Natural killer cell (primary cell): ENCODE measurements around the gene ZNF490. TPM values are rescaled to one million over a fixed set of nuclear protein-coding genes. Genes with fewer than 3 reads are reported as not detected.
A peak's percentile ranks its signal among the peaks of the same experiment; 100 is the strongest.

Experiments used
- ATAC-seq, 3 donors: fragments of 150-1000 bp in 2 of 3; fragments of 200-7000 bp in 1 of 3; cut with Tn5 transposase; 1 replicate in 1 of 3; 2 replicates in 2 of 3; pipeline ENCODE4 v1.10.0; 2021; ENCODE audit warnings: mild to moderate bottlenecking in 2 of 3, moderate library complexity in 2 of 3
- DNase-seq, 2 donors: peaks; one replicate each; pipeline versions ENCODE4 v3.0.0 to v3.0.0-alpha.2; 2013 to 2021; ENCODE audit warnings: mixed read lengths in 1 of 2
- H3K27ac ChIP-seq: one replicate; pipeline ENCODE4 v1.5.1; 2013; ENCODE audit warnings: mild to moderate bottlenecking, low read length
- H3K27me3 ChIP-seq: one replicate; pipeline ENCODE4 v1.6.1; 2013; ENCODE audit warnings: low read length; ENCODE audit not compliant: control insufficient read depth, insufficient read depth
- H3K36me3 ChIP-seq: one replicate; pipeline ENCODE4 v1.6.1; 2013; ENCODE audit warnings: low read length; ENCODE audit not compliant: control insufficient read depth, insufficient read depth
- H3K4me1 ChIP-seq: one replicate; pipeline ENCODE4 v1.6.1; 2013; ENCODE audit warnings: low read length; ENCODE audit not compliant: control insufficient read depth, insufficient read depth
- H3K4me3 ChIP-seq: one replicate; pipeline ENCODE4 v1.5.1; 2013; ENCODE audit warnings: low read length
- H3K9me3 ChIP-seq: one replicate; pipeline ENCODE4 v1.6.1; 2013; ENCODE audit warnings: low read length; ENCODE audit not compliant: control insufficient read depth, insufficient read depth
- H3K27ac Mint-ChIP-seq, 2 donors: one replicate each; pipeline ENCODE4 v1.8.0; 2022; ENCODE audit warnings: mild to moderate bottlenecking in 2 of 2, mixed read lengths in 2 of 2, moderate library complexity in 1 of 2
- H3K27me3 Mint-ChIP-seq, 2 donors: one replicate each; pipeline ENCODE4 v1.8.0; 2022; ENCODE audit warnings: low read depth in 2 of 2, mixed read lengths in 2 of 2
- H3K36me3 Mint-ChIP-seq: one replicate; pipeline ENCODE4 v1.8.0; 2022; ENCODE audit warnings: mixed read lengths
- H3K4me1 Mint-ChIP-seq, 2 donors: one replicate each; pipeline ENCODE4 v1.8.0; 2022; ENCODE audit warnings: mixed read lengths in 2 of 2
- H3K4me3 Mint-ChIP-seq: one replicate; pipeline ENCODE4 v1.8.0; 2022; ENCODE audit warnings: mild to moderate bottlenecking, moderate library complexity, mixed read lengths
- H3K9me3 Mint-ChIP-seq, 2 donors: one replicate each; pipeline ENCODE4 v1.8.0; 2022; ENCODE audit warnings: mixed read lengths in 2 of 2
- WGBS: methylation state at CpG from one replicate; pipeline ENCODE4 v1.1.7; 2013; ENCODE audit warnings: missing lambda C conversion rate; ENCODE audit not compliant: insufficient coverage; 5-methylcytosine and 5-hydroxymethylcytosine counted together
- intact Hi-C: fragments of 100-400 bp; cut with micrococcal nuclease; formaldehyde crosslinking; loops from one replicate; pipeline ENCODE4 v1.14.2; 2022
- total RNA-seq, 4 donors: library from RNA; stranded (reverse); fragments of 120-200 nt in 1 of 4; gene quantifications; one replicate each; pipeline versions ENCODE4 v1.2.3 to v1.2.4, GENCODE V29; 2013 to 2022
- TF ChIP-seq, protein P1 (sequence below): fragments of 200-600 bp; IDR thresholded peaks from one replicate; pipeline ENCODE4 v1.8.0; 2022; ENCODE audit warnings: antibody characterized with exemption

Gene ZNF490
- total RNA-seq, 3 donors from 2014 or later (not counting 1 experiment from before 2014, with no cell fraction given), result 12.0 to 21.4 (median 20.9) TPM

DNA sequence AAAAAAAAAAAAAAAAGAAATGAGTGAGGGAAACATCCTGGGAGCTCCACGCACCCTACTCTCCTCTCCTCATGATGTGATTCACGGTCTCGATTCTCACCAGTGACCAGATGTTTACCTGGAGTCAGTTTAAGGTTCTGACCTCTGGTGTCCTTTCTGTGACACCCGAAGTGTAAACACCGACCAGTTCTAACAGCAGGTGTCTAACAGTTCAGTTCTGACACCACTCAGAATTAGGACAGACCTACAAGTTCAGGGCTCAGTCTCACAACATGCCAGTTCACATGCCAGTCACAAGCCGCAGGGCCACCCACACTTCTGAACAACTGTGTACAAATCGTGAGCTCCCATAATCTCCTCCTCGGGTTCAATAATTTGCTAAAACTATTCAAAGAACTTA lies 65.3 kb downstream of the ZNF490 start:
- Histone ChIP-seq H3K4me3 (no peak overlapping the region), H3K4me1 (peaks cover 24% of the 10 kb centered on the region), H3K27me3 (no peaks in the 10 kb centered on the region), H3K9me3 (no peaks in the 10 kb centered on the region), H3K27ac (no peak overlapping the region), H3K36me3 (peaks cover 6% of the 10 kb centered on the region)
- H3K4me3 Mint-ChIP-seq, result peak overlapping the region; percentile 50
- WGBS, result 93% methylated on average over 8 of the region's 8 CpGs
- H3K27ac Mint-ChIP-seq, result peak overlapping the region; percentile 86 to 90
- intact Hi-C loops, result no loop called here
- H3K9me3 Mint-ChIP-seq, result no peaks in the 10 kb centered on the region
- H3K36me3 Mint-ChIP-seq, result no peaks in the 10 kb centered on the region
- H3K4me1 Mint-ChIP-seq, result peaks cover 57 to 60% of the 10 kb centered on the region in 2 donors
- ATAC-seq (no peak), DNase-seq (no peak)
- TF ChIP-seq, protein P1, sequence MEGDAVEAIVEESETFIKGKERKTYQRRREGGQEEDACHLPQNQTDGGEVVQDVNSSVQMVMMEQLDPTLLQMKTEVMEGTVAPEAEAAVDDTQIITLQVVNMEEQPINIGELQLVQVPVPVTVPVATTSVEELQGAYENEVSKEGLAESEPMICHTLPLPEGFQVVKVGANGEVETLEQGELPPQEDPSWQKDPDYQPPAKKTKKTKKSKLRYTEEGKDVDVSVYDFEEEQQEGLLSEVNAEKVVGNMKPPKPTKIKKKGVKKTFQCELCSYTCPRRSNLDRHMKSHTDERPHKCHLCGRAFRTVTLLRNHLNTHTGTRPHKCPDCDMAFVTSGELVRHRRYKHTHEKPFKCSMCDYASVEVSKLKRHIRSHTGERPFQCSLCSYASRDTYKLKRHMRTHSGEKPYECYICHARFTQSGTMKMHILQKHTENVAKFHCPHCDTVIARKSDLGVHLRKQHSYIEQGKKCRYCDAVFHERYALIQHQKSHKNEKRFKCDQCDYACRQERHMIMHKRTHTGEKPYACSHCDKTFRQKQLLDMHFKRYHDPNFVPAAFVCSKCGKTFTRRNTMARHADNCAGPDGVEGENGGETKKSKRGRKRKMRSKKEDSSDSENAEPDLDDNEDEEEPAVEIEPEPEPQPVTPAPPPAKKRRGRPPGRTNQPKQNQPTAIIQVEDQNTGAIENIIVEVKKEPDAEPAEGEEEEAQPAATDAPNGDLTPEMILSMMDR, result no peak
- H3K27me3 Mint-ChIP-seq, result no peaks in the 10 kb centered on the region

DNA sequence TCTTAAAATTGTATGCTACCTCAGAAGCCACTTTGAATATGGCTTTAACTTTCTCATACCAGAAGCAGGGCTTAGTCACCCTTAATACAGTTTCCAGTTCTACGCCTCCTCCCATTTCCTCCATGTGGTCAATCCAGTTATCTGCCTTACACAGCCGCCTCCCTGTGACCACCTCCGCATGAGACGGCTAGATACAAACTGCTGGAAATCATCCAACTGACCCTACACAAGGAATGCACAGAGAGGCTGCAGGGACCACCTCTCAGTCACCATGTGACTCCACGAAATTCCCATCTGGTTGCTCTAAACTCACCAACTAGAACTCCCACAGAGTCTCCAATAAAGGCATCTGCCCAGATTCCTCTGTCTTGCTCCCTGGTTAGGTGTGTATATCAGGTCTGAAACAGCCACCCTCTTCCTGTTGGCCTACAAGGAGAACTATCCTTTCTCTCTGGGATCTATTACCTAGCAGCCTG lies 66.2 kb downstream of the ZNF490 start:
- H3K36me3 ChIP-seq, result peaks cover 6% of the 10 kb centered on the region
- TF ChIP-seq, protein P1, result no peak
- H3K27ac Mint-ChIP-seq, result peak overlapping the region; percentile 86 to 90

DNA sequence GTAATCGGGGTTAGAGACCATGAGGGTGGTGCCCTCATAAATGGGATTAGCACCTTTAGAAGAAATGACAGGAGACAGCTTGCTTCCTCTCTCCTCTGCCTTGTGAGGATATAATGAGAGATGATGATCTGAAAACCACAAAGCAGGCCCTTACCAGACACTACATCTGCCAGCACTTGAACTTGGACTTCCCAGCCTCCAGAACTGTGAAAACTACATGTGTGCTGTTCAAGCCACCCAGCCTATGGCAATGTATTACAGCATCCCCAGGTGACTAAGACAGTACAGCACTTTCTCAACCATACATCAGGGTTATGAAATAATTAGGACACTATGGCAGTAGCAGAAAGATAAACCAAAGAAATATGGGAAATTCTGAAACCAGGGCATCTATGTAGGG lies 66.8 kb downstream of the ZNF490 start:
- Histone ChIP-seq H3K4me3 (no peak overlapping the region), H3K27ac (no peak overlapping the region), H3K27me3 (no peaks in the 10 kb centered on the region), H3K36me3 (peaks cover 6% of the 10 kb centered on the region), H3K9me3 (no peaks in the 10 kb centered on the region), H3K4me1 (peaks cover 11% of the 10 kb centered on the region)
- H3K36me3 Mint-ChIP-seq, result no peaks in the 10 kb centered on the region
- H3K27me3 Mint-ChIP-seq, result no peaks in the 10 kb centered on the region
- H3K9me3 Mint-ChIP-seq, result no peaks in the 10 kb centered on the region
- peak overlapping the region; percentile 74 for H3K4me3 Mint-ChIP-seq
- H3K4me1 Mint-ChIP-seq, result peaks cover 49 to 51% of the 10 kb centered on the region in 2 donors
- TF ChIP-seq, protein P1, result no peak
- DNase-seq, result no peak
- intact Hi-C loops, result no loop called here
- peak in 2 of 3 donors; percentile 69 to 75 for ATAC-seq
- peak overlapping the region; percentile 86 to 90 for H3K27ac Mint-ChIP-seq
- 83% methylated on average over 1 of the region's 1 CpG for WGBS

More for the DNA sequence above, 66.2 kb downstream of the ZNF490 start:
- Mint-ChIP-seq H3K9me3 (no peaks in the 10 kb centered on the region), H3K36me3 (no peaks in the 10 kb centered on the region), H3K4me1 (peaks cover 54 to 57% of the 10 kb centered on the region in 2 donors), H3K27me3 (no peaks in the 10 kb centered on the region), H3K4me3 (peak overlapping the region; percentile 74)
- intact Hi-C loops, result no loop called here
- Histone ChIP-seq H3K4me1 (peaks cover 15% of the 10 kb centered on the region), H3K4me3 (no peak overlapping the region), H3K9me3 (no peaks in the 10 kb centered on the region), H3K27ac (no peak overlapping the region), H3K27me3 (no peaks in the 10 kb centered on the region)
- DNase-seq, result no peak
- WGBS, result 30% methylated on average over 5 of the region's 5 CpGs
- ATAC-seq, result peak in 2 of 3 donors; percentile 34 to 47

Other genes with a start within 250 kb of the ZNF490 start
- gene ZNF442, start 245.1 kb downstream of the ZNF490 start, total RNA-seq, result 1 to 10 TPM; 1.4 to 3.4 (median 2.8) TPM
- gene ZNF799, start 209.5 kb downstream of the ZNF490 start, total RNA-seq, result 1 to 10 TPM; 2.8 to 7.5 (median 4.6) TPM
- 1 to 10 TPM; 3.5 to 6.1 (median 3.9) TPM for gene ZNF443, start 169.8 kb downstream of the ZNF490 start, total RNA-seq
- gene ZNF709, start 126.0 kb downstream of the ZNF490 start, total RNA-seq, result 1 to 10 TPM; 4.1 to 4.7 (median 4.1) TPM
- 10 to 100 TPM; 22.0 to 27.1 (median 23.3) TPM for gene ZNF564, start 59.3 kb downstream of the ZNF490 start, total RNA-seq
- 10 to 100 TPM; 52.6 to 62.0 (median 56.5) TPM for gene ZNF791, start 107 bp upstream of the ZNF490 start, total RNA-seq
- gene MAN2B1, start 55.9 kb upstream of the ZNF490 start, total RNA-seq, result 100 to 1,000 TPM; 107 to 118 (median 112) TPM
- 10 to 100 TPM; 17.0 to 25.8 (median 25.1) TPM for gene WDR83, start 56.0 kb upstream of the ZNF490 start, total RNA-seq
- 100 to 1,000 TPM; 143 to 193 (median 145) TPM for gene DHPS, start 71.1 kb upstream of the ZNF490 start, total RNA-seq
- not detected for gene GNG14, start 77.2 kb upstream of the ZNF490 start, total RNA-seq
- gene FBXW9, start 85.8 kb upstream of the ZNF490 start, total RNA-seq, result 1 to 10 TPM; 2.2 to 3.2 (median 2.9) TPM
- gene TNPO2, start 113.1 kb upstream of the ZNF490 start, total RNA-seq, result 10 to 100 TPM; 56.8 to 66.6 (median 58.2) TPM
- 100 to 1,000 TPM; 217 to 228 (median 219) TPM for gene TRIR, start 123.9 kb upstream of the ZNF490 start, total RNA-seq
- gene GET3, start 126.7 kb upstream of the ZNF490 start, total RNA-seq, result 10 to 100 TPM; 42.2 to 51.3 (median 44.2) TPM
- gene BEST2, start 141.0 kb upstream of the ZNF490 start, total RNA-seq, result not detected
- 10 to 100 TPM; 13.3 to 15.3 (median 13.9) TPM for gene HOOK2, start 164.7 kb upstream of the ZNF490 start, total RNA-seq
- 100 to 1,000 TPM; 781 to 903 (median 859) TPM for gene JUNB, start 180.7 kb upstream of the ZNF490 start, total RNA-seq
- gene PRDX2, start 191.0 kb upstream of the ZNF490 start, total RNA-seq, result 10 to 100 TPM; 28.8 to 67.1 (median 66.9) TPM
- gene THSD8, start 191.3 kb upstream of the ZNF490 start, total RNA-seq, result 1 to 10 TPM; 1.7 to 2.8 (median 2.2) TPM
- gene RNASEH2A, start 195.8 kb upstream of the ZNF490 start, total RNA-seq, result 1 to 10 TPM; 6.6 to 8.7 (median 7.4) TPM
- gene RTBDN, start 223.8 kb upstream of the ZNF490 start, total RNA-seq, result not detected
- gene MAST1, start 227.7 kb upstream of the ZNF490 start, total RNA-seq, result under 1 TPM in 2 of 3 donors, not detected in 1; 0.07 to 0.88 TPM